MM.1S (cell line): ENCODE measurements around the gene TBC1D16.

Experiments used
- CTCF ChIP-seq: fragments of 300-600 bp; sonication (generic); IDR thresholded peaks from 2 replicates; pipeline ENCODE4 v1.5.1; 2016; ENCODE audit warnings: antibody characterized with exemption, low read length, mixed read lengths
- EZH2 ChIP-seq: fragments of 300-600 bp; sonication (generic); optimal IDR thresholded peaks from 2 replicates; pipeline ENCODE3; 2017; ENCODE audit warnings: low read depth, mild to moderate bottlenecking, antibody characterized with exemption, low read length, mixed read lengths

GRCh38 chr17:80051681-80052080 is 16.0 kb upstream of the TBC1D16 start:
- TF ChIP-seq CTCF, result no peak
- no peak for TF ChIP-seq EZH2
